Endodermal cell (in vitro differentiated cells): Measurements from ENCODE around the gene ZBTB7B. TPM values are rescaled to one million over a fixed set of nuclear protein-coding genes. Genes with fewer than 3 reads are reported as not detected.

ENCODE experiments used
- DNase-seq: peaks from one replicate; pipeline ENCODE4 v3.0.0-alpha.2; 2017
- H3K27ac ChIP-seq: 2 replicates; pipeline ENCODE4 v1.5.1; 2013; ENCODE audit warnings: mild to moderate bottlenecking, low read depth, low read length, moderate library complexity
- H3K27me3 ChIP-seq: 2 replicates; pipeline ENCODE4 v1.6.1; 2013; ENCODE audit warnings: mild to moderate bottlenecking, low read length, moderate library complexity; ENCODE audit not compliant: insufficient read depth, control insufficient read depth, poor library complexity, severe bottlenecking
- H3K36me3 ChIP-seq: 2 replicates; pipeline ENCODE4 v1.7.0; 2013; ENCODE audit warnings: mild to moderate bottlenecking, low read length, moderate library complexity; ENCODE audit not compliant: control insufficient read depth, insufficient read depth
- H3K4me1 ChIP-seq: one replicate; pipeline ENCODE4 v1.7.0; 2013; ENCODE audit warnings: low read length; ENCODE audit not compliant: control insufficient read depth, insufficient read depth
- H3K4me3 ChIP-seq: 2 replicates; pipeline ENCODE4 v1.5.1; 2013; ENCODE audit warnings: mild to moderate bottlenecking, low read length, moderate library complexity
- H3K9ac ChIP-seq: 2 replicates; pipeline ENCODE4 v1.6.1; 2013; ENCODE audit warnings: mild to moderate bottlenecking, low read length, moderate library complexity; ENCODE audit not compliant: poor library complexity, severe bottlenecking; ENCODE audit errors: extremely low read depth
- H3K9me3 ChIP-seq: 2 replicates; pipeline ENCODE4 v1.6.1; 2013; ENCODE audit warnings: mild to moderate bottlenecking, low read length, moderate library complexity; ENCODE audit not compliant: control insufficient read depth
- H3K27ac Mint-ChIP-seq: 2 replicates; pipeline ENCODE4 v1.8.0; 2020; ENCODE audit warnings: mixed read lengths
- H3K27me3 Mint-ChIP-seq: 2 replicates; pipeline ENCODE4 v1.8.0; 2021; ENCODE audit warnings: mild to moderate bottlenecking, mixed read lengths; ENCODE audit not compliant: insufficient read depth
- H3K36me3 Mint-ChIP-seq: 2 replicates; pipeline ENCODE4 v1.8.0; 2020; ENCODE audit warnings: low read depth, mixed read lengths
- H3K4me1 Mint-ChIP-seq: 2 replicates; pipeline ENCODE4 v1.8.0; 2020; ENCODE audit warnings: mixed read lengths
- H3K4me3 Mint-ChIP-seq: 2 replicates; pipeline ENCODE4 v1.8.0; 2020; ENCODE audit warnings: mild to moderate bottlenecking, moderate library complexity, mixed read lengths
- H3K9me3 Mint-ChIP-seq: 2 replicates; pipeline ENCODE4 v1.8.0; 2020; ENCODE audit warnings: mild to moderate bottlenecking, mixed read lengths
- WGBS, 2 experiments: methylation state at CpG; one replicate each; pipeline versions ENCODE4 v1.1.5 to v1.1.7; 2013; ENCODE audit warnings: missing lambda C conversion rate in 2 of 2, mixed read lengths in 1 of 2; ENCODE audit not compliant: insufficient coverage in 1 of 2, insufficient read length in 1 of 2; 5-methylcytosine and 5-hydroxymethylcytosine counted together
- total RNA-seq, 2 donors: library from RNA; stranded (reverse); fragmentation: NEBNext Ultra II Directional in 1 of 2; extraction: Animal tissue kit (Norgen Biotek cat#: 25700) in 1 of 2; gene quantifications; 2 replicates in 1 of 2; 3 replicates in 1 of 2; pipeline ENCODE4 v1.2.1, GENCODE V29; 2021
- TF ChIP-seq, protein P1 (sequence below): fragments of 200-600 bp; sonication (generic); conservative IDR thresholded peaks from 2 replicates; pipeline ENCODE4 v1.5.0; 2021; ENCODE audit warnings: antibody characterized with exemption, mild to moderate bottlenecking

Gene ZBTB7B
- total RNA-seq, 2 donors from 2014 or later, result 21.2 to 23.3 TPM

GRCh38 chr1:155022927-155023236 lies 20.3 kb downstream of the ZBTB7B start:
- H3K27ac Mint-ChIP-seq, result no peak overlapping the region
- H3K4me1 Mint-ChIP-seq, result no peaks in the 10 kb centered on the region
- Histone ChIP-seq H3K9me3 (no peaks in the 10 kb centered on the region), H3K36me3 (no peaks in the 10 kb centered on the region), H3K4me1 (no peaks in the 10 kb centered on the region), H3K9ac (no peak overlapping the region), H3K27me3 (no peaks in the 10 kb centered on the region), H3K27ac (no peak overlapping the region), H3K4me3 (no peak overlapping the region)
- H3K27me3 Mint-ChIP-seq, result peaks cover 8% of the 10 kb centered on the region
- DNase-seq, result no peak
- WGBS, 2 experiments, result 88 to 100% methylated on average over 2 to 4 of the region's 4 CpGs
- no peak overlapping the region for H3K4me3 Mint-ChIP-seq
- H3K36me3 Mint-ChIP-seq, result no peaks in the 10 kb centered on the region
- TF ChIP-seq, protein P1, sequence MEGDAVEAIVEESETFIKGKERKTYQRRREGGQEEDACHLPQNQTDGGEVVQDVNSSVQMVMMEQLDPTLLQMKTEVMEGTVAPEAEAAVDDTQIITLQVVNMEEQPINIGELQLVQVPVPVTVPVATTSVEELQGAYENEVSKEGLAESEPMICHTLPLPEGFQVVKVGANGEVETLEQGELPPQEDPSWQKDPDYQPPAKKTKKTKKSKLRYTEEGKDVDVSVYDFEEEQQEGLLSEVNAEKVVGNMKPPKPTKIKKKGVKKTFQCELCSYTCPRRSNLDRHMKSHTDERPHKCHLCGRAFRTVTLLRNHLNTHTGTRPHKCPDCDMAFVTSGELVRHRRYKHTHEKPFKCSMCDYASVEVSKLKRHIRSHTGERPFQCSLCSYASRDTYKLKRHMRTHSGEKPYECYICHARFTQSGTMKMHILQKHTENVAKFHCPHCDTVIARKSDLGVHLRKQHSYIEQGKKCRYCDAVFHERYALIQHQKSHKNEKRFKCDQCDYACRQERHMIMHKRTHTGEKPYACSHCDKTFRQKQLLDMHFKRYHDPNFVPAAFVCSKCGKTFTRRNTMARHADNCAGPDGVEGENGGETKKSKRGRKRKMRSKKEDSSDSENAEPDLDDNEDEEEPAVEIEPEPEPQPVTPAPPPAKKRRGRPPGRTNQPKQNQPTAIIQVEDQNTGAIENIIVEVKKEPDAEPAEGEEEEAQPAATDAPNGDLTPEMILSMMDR, result no peak
- no peaks in the 10 kb centered on the region for H3K9me3 Mint-ChIP-seq

DNA sequence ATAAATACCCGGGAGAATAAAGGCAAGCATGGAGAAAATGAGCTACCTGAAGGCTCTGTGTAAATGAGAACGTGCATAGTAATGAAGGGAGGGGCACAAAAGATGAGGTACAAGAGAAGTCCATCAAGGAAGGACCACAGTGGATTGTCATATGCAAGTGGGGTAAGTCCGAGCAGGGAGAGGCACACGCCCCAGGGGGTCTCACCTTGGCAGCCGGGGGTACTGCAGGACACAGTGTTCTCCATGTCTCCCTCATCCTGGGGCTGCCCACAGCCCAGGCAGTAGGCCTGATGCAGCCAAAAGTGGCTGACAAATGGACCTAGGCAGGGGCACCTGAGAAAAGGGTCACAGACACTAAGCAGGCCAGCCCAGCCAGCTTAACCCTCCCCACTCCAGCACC lies 21.0 kb downstream of the ZBTB7B start:
- H3K27me3 Mint-ChIP-seq, result peaks cover 8% of the 10 kb centered on the region
- H3K36me3 Mint-ChIP-seq, result no peaks in the 10 kb centered on the region
- H3K4me1 Mint-ChIP-seq, result no peaks in the 10 kb centered on the region
- Histone ChIP-seq H3K9me3 (no peaks in the 10 kb centered on the region), H3K9ac (no peak overlapping the region), H3K4me1 (no peaks in the 10 kb centered on the region), H3K36me3 (no peaks in the 10 kb centered on the region), H3K27me3 (no peaks in the 10 kb centered on the region), H3K27ac (no peak overlapping the region), H3K4me3 (no peak overlapping the region)
- TF ChIP-seq, protein P1, result no peak
- H3K27ac Mint-ChIP-seq, result no peak overlapping the region
- H3K4me3 Mint-ChIP-seq, result no peak overlapping the region
- no peak for DNase-seq
- WGBS, 2 experiments, result 88 to 93% methylated on average over 5 of the region's 5 CpGs
- H3K9me3 Mint-ChIP-seq, result no peaks in the 10 kb centered on the region

GRCh38 chr1:155024315-155024714 lies 21.7 kb downstream of the ZBTB7B start:
- no peak for DNase-seq
- H3K27ac Mint-ChIP-seq, result no peak overlapping the region
- Histone ChIP-seq H3K4me1 (no peaks in the 10 kb centered on the region), H3K27ac (no peak overlapping the region), H3K9me3 (no peaks in the 10 kb centered on the region), H3K36me3 (no peaks in the 10 kb centered on the region), H3K27me3 (no peaks in the 10 kb centered on the region), H3K9ac (no peak overlapping the region), H3K4me3 (no peak overlapping the region)
- H3K27me3 Mint-ChIP-seq, result peaks cover 7% of the 10 kb centered on the region
- TF ChIP-seq, protein P1, result no peak
- no peaks in the 10 kb centered on the region for H3K36me3 Mint-ChIP-seq
- H3K4me1 Mint-ChIP-seq, result no peaks in the 10 kb centered on the region
- 93% methylated on average over 3 to 9 of the region's 9 CpGs for WGBS, 2 experiments
- no peak overlapping the region for H3K4me3 Mint-ChIP-seq
- H3K9me3 Mint-ChIP-seq, result no peaks in the 10 kb centered on the region
